ENCODE data around the gene CTDP1. TPM values are rescaled to one million over a fixed set of nuclear protein-coding genes. Genes with fewer than 3 reads are reported as not detected.

CTDP1 gene
- total and polyA plus RNA-seq, 4 donors, result 7.0 to 19.8 (median 16.7) TPM

DNA sequence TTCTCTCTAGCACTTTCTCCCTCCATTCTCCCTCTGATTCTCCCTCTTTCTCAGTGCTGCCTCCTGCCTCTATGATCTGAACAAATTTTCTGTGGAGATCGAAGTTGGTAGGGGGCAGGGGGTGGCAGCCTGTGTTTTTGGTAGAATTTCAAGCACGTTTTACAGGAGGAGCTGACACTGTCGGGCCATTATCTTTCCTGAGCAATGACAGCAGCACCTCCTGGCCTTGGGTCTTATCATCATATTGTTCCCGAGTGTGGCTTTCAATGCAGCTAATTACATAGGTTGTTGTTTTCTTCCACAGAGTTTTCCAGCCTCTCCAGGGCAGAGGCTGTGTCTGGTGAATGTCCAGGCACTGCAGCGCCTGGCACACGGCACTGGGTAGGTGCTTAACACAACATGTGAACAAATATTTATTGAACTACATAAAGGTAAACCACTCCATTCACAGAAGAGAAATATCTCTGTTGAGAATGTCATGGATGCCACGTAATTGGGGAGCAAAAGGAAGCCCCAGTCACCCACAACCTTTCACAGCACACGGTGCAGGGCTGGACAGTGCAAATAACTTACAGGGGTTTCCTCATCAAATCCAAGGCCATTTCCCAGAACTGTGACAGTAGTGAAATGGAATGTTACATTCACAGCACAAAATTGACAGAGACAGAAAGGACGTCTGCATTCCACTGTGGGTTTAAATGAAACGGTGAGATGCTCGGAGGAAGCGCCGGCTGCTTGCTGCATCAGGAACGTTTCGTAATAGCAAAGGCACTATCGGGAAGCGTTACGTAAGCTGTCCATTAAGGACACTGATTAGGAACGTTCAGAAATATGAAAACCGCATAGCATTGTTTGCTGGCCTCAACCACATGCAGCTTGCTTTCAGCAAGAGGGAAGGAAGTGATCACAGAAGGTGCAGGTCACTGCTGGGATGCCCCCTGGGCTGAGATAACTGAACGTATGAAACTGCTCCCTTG, 111.7 kb downstream of the CTDP1 start:
- no peak overlapping the region for H3K27ac ChIP-seq (ENCODE audit: low read depth in 1 of 2, low read length in 2 of 2)
- H3K4me3 ChIP-seq (ENCODE audit: low read length in 2 of 2), result no peak overlapping the region
- H3K36me3 ChIP-seq (ENCODE audit: control insufficient read depth in 1 of 2, insufficient read depth in 2 of 2, low read length in 1 of 2), result no peaks in the 10 kb centered on the region
- ATAC-seq (ENCODE audit: low FRiP score) (no peak), DNase-seq (peak; percentile 46 to 56)
- intact Hi-C loops (cut with DNase I), result no loop called here
- H3K27me3 ChIP-seq (ENCODE audit: control insufficient read depth in 1 of 2, insufficient read depth in 2 of 2, low read length in 1 of 2), result no peaks in the 10 kb centered on the region
- WGBS, 2 donors, result 36 to 37% methylated on average over 21 of the region's 21 CpGs
- H3K4me1 ChIP-seq (ENCODE audit: control insufficient read depth in 1 of 2, insufficient read depth in 2 of 2, low read length in 2 of 2), result no peaks in the 10 kb centered on the region
- no peaks in the 10 kb centered on the region for H3K9me3 ChIP-seq (ENCODE audit: control insufficient read depth, low read length)

DNA sequence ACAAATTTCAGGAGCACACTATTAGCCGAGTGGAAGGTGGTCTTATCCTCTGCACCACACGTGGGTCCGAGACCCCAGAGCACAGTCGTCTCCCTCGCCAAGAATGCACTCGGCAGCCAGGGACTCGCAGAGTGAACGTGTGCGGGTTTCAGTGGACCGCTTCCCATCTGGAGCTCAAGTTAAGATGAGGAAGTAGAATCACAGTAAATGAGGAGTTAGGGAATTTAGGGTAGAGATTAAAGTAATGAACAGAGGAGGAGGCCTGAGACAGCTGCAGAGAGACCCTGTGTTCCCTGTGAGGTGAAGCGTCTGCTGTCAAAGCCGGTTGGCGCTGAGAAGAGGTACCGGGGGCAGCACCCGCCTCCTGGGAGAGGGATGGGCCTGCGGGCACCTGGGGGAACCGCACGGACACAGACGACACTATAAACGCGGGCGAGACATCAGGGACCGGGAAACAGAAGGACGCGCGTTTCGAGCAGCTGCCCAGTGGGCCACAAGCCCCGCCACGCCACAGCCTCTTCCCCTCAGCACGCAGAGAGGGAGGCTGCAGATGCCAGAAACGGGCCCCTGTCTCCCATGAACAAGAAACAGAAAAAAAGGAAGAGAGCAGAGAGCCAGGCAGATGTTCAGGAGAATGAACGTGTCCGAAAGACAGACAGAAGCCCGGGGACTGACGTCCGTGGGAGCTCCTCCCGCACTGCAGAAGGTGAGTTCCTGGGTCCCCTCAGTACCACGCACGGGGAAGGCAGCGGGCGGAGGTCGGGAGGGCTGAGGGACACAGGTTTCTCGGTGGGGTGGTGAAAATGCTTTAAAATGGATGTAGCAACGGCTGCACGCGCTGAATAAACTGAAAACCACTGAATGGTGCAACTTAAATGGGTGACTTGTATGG, 112.7 kb downstream of the CTDP1 start:
- intact Hi-C loops (cut with DNase I), result no loop called here
- ATAC-seq (ENCODE audit: low FRiP score) (no peak), DNase-seq (peak; percentile 50 to 73)

DNA sequence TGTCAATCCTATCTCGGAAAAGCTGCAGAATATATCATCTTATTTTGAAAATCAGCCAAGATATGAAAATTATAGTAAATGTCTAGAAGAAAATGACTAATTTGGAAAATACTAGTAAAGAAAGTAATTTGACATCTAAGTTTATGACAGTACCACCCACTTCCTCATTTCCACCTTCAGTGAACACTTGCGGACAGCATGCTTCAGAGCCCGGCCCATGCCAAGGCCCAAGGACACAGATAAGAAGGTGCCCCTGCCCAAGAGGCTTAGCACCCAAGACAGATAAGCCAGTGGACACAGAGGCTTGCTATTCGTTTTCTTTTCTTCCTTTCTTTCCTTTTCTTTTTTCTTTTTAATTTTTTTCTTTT, 113.4 kb downstream of the CTDP1 start:
- WGBS, 2 donors, result 67 to 68% methylated on average over 4 of the region's 4 CpGs
- intact Hi-C loops (cut with DNase I), result no loop called here
- Histone ChIP-seq H3K27me3 (ENCODE audit: control insufficient read depth in 1 of 2, insufficient read depth in 2 of 2, low read length in 1 of 2) (peaks cover 0 to 3% of the 10 kb centered on the region in 2 donors), H3K4me3 (ENCODE audit: low read length in 2 of 2) (no peak overlapping the region), H3K4me1 (ENCODE audit: control insufficient read depth in 1 of 2, insufficient read depth in 2 of 2, low read length in 2 of 2) (no peaks in the 10 kb centered on the region), H3K9me3 (ENCODE audit: control insufficient read depth, low read length) (no peaks in the 10 kb centered on the region), H3K36me3 (ENCODE audit: control insufficient read depth in 1 of 2, insufficient read depth in 2 of 2, low read length in 1 of 2) (no peaks in the 10 kb centered on the region), H3K27ac (ENCODE audit: low read depth in 1 of 2, low read length in 2 of 2) (no peak overlapping the region)
- ATAC-seq (ENCODE audit: low FRiP score) (no peak), DNase-seq (peak; percentile 39 to 46)

More for the DNA sequence above, 112.7 kb downstream of the CTDP1 start:
- H3K36me3 ChIP-seq (ENCODE audit: control insufficient read depth in 1 of 2, insufficient read depth in 2 of 2, low read length in 1 of 2), result no peaks in the 10 kb centered on the region
- H3K27ac ChIP-seq (ENCODE audit: low read depth in 1 of 2, low read length in 2 of 2), result no peak overlapping the region
- WGBS, 2 donors, result 82 to 83% methylated on average over 46 of the region's 46 CpGs
- H3K9me3 ChIP-seq (ENCODE audit: control insufficient read depth, low read length), result no peaks in the 10 kb centered on the region
- H3K4me3 ChIP-seq (ENCODE audit: low read length in 2 of 2), result no peak overlapping the region
- peaks cover 0 to under 1% of the 10 kb centered on the region in 2 donors for H3K27me3 ChIP-seq (ENCODE audit: control insufficient read depth in 1 of 2, insufficient read depth in 2 of 2, low read length in 1 of 2)
- H3K4me1 ChIP-seq (ENCODE audit: control insufficient read depth in 1 of 2, insufficient read depth in 2 of 2, low read length in 2 of 2), result no peaks in the 10 kb centered on the region

DNA sequence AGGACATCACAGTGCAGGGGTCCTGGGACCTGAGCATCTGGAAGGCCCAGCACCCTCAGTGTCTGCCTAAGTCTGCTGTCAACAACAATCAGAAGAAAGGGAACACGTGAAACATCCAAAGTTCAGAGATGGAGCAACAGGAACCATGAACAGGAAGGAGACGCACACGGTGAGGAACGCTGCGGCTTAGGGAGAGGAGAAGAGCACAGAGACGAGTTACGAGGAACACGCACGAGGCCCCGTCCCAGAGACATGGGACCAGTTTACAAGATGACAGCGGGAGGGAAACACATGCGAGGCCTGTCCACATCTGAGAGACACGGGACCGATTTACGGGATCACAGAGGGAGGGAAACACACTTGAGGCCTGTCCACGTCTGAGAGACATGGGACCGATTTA, 115.2 kb downstream of the CTDP1 start:
- Histone ChIP-seq H3K9me3 (ENCODE audit: control insufficient read depth, low read length) (no peaks in the 10 kb centered on the region), H3K27me3 (ENCODE audit: control insufficient read depth in 1 of 2, insufficient read depth in 2 of 2, low read length in 1 of 2) (peaks cover 0 to 3% of the 10 kb centered on the region in 2 donors), H3K4me1 (ENCODE audit: control insufficient read depth in 1 of 2, insufficient read depth in 2 of 2, low read length in 2 of 2) (no peaks in the 10 kb centered on the region), H3K4me3 (ENCODE audit: low read length in 2 of 2) (no peak overlapping the region), H3K36me3 (ENCODE audit: control insufficient read depth in 1 of 2, insufficient read depth in 2 of 2, low read length in 1 of 2) (no peaks in the 10 kb centered on the region), H3K27ac (ENCODE audit: low read depth in 1 of 2, low read length in 2 of 2) (no peak overlapping the region)
- 92 to 93% methylated on average over 16 to 17 of the region's 17 CpGs for WGBS, 2 donors
- intact Hi-C loops (cut with DNase I), result no loop called here
- no peak for ATAC-seq (ENCODE audit: low FRiP score)
- DNase-seq, result peak; percentile 47 to 66

DNA sequence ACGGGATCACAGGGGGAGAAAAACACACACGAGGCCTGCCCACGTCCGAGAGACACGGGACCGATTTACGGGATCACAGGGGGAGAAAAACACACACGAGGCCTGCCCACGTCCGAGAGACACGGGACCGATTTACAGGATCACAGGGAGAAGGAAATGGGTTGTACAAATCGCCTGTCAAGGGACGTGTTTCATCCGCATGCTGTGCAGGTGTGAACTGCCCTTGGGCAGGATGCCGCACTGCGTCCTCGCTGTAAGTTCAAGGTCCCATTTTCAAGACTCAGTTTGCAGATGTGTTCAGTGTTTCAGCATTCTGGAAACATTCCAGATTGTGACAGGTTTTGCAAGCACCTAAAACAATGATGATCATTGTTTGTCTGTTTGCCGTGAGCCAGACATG, 115.8 kb downstream of the CTDP1 start:
- ATAC-seq (ENCODE audit: low FRiP score) (no peak), DNase-seq (peak; percentile 3 to 54)
- Histone ChIP-seq H3K27me3 (ENCODE audit: control insufficient read depth in 1 of 2, insufficient read depth in 2 of 2, low read length in 1 of 2) (peaks cover 0 to 3% of the 10 kb centered on the region in 2 donors), H3K9me3 (ENCODE audit: control insufficient read depth, low read length) (no peaks in the 10 kb centered on the region), H3K4me1 (ENCODE audit: control insufficient read depth in 1 of 2, insufficient read depth in 2 of 2, low read length in 2 of 2) (no peaks in the 10 kb centered on the region), H3K4me3 (ENCODE audit: low read length in 2 of 2) (no peak overlapping the region), H3K27ac (ENCODE audit: low read depth in 1 of 2, low read length in 2 of 2) (no peak overlapping the region), H3K36me3 (ENCODE audit: control insufficient read depth in 1 of 2, insufficient read depth in 2 of 2, low read length in 1 of 2) (no peaks in the 10 kb centered on the region)
- WGBS, 2 donors, result 93 to 94% methylated on average over 19 of the region's 19 CpGs
- intact Hi-C loops (cut with DNase I), result no loop called here

DNA sequence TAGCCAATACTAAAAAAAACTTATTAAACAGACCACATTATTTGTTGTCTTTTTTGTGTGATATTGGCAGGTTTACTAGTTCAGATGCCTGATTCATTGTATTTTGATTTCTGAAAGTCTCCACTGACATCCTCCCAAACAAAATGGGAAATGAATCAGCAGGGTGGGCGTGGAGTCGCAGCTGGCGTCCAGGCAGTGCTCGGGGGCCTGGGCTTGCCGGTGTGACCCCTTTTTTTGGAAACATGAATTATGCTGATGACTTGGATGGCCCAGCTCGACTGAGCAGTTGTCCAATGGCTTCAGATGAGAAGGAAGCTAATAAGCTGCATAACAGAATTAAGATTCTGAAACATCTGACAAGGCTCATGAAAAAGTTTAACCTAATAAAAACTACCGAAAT, 116.4 kb downstream of the CTDP1 start:
- ATAC-seq (ENCODE audit: low FRiP score), result no peak
- no peaks in the 10 kb centered on the region for H3K9me3 ChIP-seq (ENCODE audit: control insufficient read depth, low read length)
- H3K27me3 ChIP-seq (ENCODE audit: control insufficient read depth in 1 of 2, insufficient read depth in 2 of 2, low read length in 1 of 2), result peaks cover 0 to 3% of the 10 kb centered on the region in 2 donors
- WGBS, 2 donors, result 49 to 55% methylated on average over 7 of the region's 7 CpGs
- peak; percentile 12 to 19 for DNase-seq
- no peaks in the 10 kb centered on the region for H3K36me3 ChIP-seq (ENCODE audit: control insufficient read depth in 1 of 2, insufficient read depth in 2 of 2, low read length in 1 of 2)
- no peak overlapping the region for H3K27ac ChIP-seq (ENCODE audit: low read depth in 1 of 2, low read length in 2 of 2)
- no peak overlapping the region for H3K4me3 ChIP-seq (ENCODE audit: low read length in 2 of 2)
- intact Hi-C loops (cut with DNase I), result no loop called here
- H3K4me1 ChIP-seq (ENCODE audit: control insufficient read depth in 1 of 2, insufficient read depth in 2 of 2, low read length in 2 of 2), result no peaks in the 10 kb centered on the region

DNA sequence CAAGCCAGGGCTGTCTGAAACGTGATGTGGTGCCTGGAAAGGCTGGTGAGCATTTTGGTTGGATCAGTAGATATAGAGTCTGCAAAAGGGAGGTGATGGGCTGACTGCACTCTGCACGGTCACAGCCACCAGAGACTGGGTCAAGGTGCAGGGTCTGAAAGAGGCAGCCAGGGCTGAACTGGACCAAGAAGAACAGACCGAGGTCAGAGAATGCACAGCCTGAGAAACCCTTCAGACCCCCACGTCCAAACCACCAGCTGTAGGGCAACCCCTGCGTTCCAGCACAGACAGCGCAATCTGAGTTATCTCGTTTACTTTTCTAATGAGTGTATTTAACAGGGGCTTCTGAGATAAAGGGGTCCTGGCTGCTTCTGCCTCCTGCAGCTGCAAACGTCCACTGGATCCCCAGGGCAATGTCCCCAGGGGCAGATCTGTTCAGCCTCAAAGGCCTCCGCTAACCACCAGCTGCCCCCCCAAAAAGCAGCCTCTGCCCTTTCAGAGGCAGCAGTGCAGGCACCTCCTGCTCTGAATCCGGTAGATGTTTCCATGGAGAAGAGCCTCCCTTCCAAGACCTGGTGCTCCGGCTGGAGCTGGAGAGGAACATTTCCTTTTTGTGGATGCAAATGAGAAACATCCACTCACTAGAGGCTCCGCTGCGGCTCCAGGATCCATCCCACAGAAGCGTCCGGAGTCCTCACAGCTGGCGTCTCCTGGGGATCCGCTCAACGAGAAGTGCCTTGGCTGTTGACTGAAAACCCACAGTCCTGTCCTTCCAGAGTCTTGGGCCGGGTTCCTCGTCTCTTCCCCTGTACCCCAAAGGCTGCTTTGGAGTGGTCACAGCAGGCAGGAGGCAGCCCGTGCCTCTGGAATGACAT, 117.2 kb downstream of the CTDP1 start:
- no peak overlapping the region for H3K4me3 ChIP-seq (ENCODE audit: low read length in 2 of 2)
- intact Hi-C loops (cut with DNase I), result no loop called here
- no peaks in the 10 kb centered on the region for H3K9me3 ChIP-seq (ENCODE audit: control insufficient read depth, low read length)
- peak; percentile 30 to 42 for DNase-seq
- ATAC-seq (ENCODE audit: low FRiP score), result no peak
- peaks cover 0 to 3% of the 10 kb centered on the region in 2 donors for H3K27me3 ChIP-seq (ENCODE audit: control insufficient read depth in 1 of 2, insufficient read depth in 2 of 2, low read length in 1 of 2)
- no peaks in the 10 kb centered on the region for H3K4me1 ChIP-seq (ENCODE audit: control insufficient read depth in 1 of 2, insufficient read depth in 2 of 2, low read length in 2 of 2)
- WGBS, 2 donors, result 35 to 41% methylated on average over 21 of the region's 21 CpGs
- H3K27ac ChIP-seq (ENCODE audit: low read depth in 1 of 2, low read length in 2 of 2), result no peak overlapping the region
- no peaks in the 10 kb centered on the region for H3K36me3 ChIP-seq (ENCODE audit: control insufficient read depth in 1 of 2, insufficient read depth in 2 of 2, low read length in 1 of 2)
